SJCRH30 (cell line): ENCODE results near the gene ST3GAL3. TPM values are rescaled to one million over a fixed set of nuclear protein-coding genes. Genes with fewer than 3 reads are reported as not detected.
"Not testable (repeated sequence)": the region's sequence is repeated elsewhere in the genome, so short reads cannot be mapped to it uniquely, and the experiment has no call there.

Experiments used
- DNase-seq, 2 experiments: peaks; one replicate each; pipeline ENCODE4 v3.0.0-alpha.2; 2015 to 2020
- H3K27ac ChIP-seq: fragments of 250-450 bp; sonication (Bioruptor Pico); 2 replicates; pipeline ENCODE4 v1.5.1; 2020; ENCODE audit warnings: mild to moderate bottlenecking, moderate library complexity
- H3K27me3 ChIP-seq: fragments of 250-450 bp; sonication (Bioruptor Pico); 2 replicates; pipeline ENCODE4 v1.5.1; 2020; ENCODE audit warnings: mild to moderate bottlenecking, moderate library complexity
- H3K36me3 ChIP-seq: fragments of 250-450 bp; sonication (Bioruptor Pico); 2 replicates; pipeline ENCODE4 v1.5.1; 2020; ENCODE audit warnings: mild to moderate bottlenecking, moderate library complexity
- H3K4me1 ChIP-seq: fragments of 250-450 bp; sonication (Bioruptor Pico); 2 replicates; pipeline ENCODE4 v1.5.1; 2020; ENCODE audit warnings: mild to moderate bottlenecking, moderate library complexity
- H3K4me3 ChIP-seq: fragments of 250-450 bp; sonication (Bioruptor Pico); 2 replicates; pipeline ENCODE4 v1.5.1; 2020; ENCODE audit warnings: mild to moderate bottlenecking, moderate library complexity
- H3K9me3 ChIP-seq: fragments of 250-450 bp; sonication (Bioruptor Pico); replicated peaks from 2 replicates; pipeline ENCODE4 v1.5.1; 2020; ENCODE audit warnings: mild to moderate bottlenecking, moderate library complexity
- total RNA-seq: library from RNA; depleted of rRNA; stranded (reverse); fragments of >200 nt; shearing (Covaris generic); gene quantifications from 2 replicates; pipeline ENCODE4 v1.2.3, GENCODE V29; 2014

Gene ST3GAL3
- total RNA-seq, 1 experiment from 2014 or later = 10.5 TPM

GRCh38 chr1:43824795-43825194 is 117.5 kb downstream of the ST3GAL3 start:
- H3K27ac ChIP-seq = no peak overlapping the region

GRCh38 chr1:43828574-43828973 is 121.2 kb downstream of the ST3GAL3 start:
- Histone ChIP-seq H3K36me3 (0 out of 2 replicates have a peak, but pooled peaks cover 2% of the 10 kb centered on the region), H3K27me3 (no peaks in the 10 kb centered on the region), H3K27ac (no peak overlapping the region), H3K4me1 (no peaks in the 10 kb centered on the region; the same call in 1 of the 2 replicates), H3K9me3 (no peaks in the 10 kb centered on the region), H3K4me3 (no peak overlapping the region)
- DNase-seq = no peak

More at GRCh38 chr1:43824795-43825194, 117.5 kb downstream of the ST3GAL3 start:
- no peak for DNase-seq
- Histone ChIP-seq H3K9me3 (peaks cover 6% of the 10 kb centered on the region), H3K27me3 (no peaks in the 10 kb centered on the region), H3K4me1 (0 out of 2 replicates have a peak, but pooled peaks cover 3% of the 10 kb centered on the region), H3K4me3 (no peak overlapping the region), H3K36me3 (0 out of 2 replicates have a peak, but pooled peaks cover 6% of the 10 kb centered on the region)

DNA sequence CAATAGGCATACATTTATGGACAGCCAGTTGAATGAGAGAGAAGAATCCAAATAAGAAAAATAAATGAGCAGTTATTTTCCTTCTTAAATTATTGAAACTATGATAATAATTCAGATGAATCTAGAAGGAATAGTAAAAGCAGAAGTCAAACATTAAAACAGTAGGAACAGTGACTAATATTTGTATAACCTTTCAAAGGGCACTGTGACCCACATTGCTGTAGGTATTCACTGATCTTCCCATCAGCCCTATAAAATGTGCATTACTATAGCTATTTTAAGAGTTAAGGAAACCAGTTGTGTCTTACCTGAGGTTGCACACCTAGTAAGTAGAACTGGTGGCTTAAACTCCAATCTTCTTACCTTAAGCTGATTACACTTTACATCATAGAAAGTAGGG is 123.5 kb downstream of the ST3GAL3 start:
- H3K4me1 ChIP-seq = peaks cover 19% of the 10 kb centered on the region
- H3K9me3 ChIP-seq = no peaks in the 10 kb centered on the region
- no peak overlapping the region for H3K27ac ChIP-seq
- 0 out of 2 replicates have a peak, but pooled peaks cover 2% of the 10 kb centered on the region for H3K36me3 ChIP-seq
- no peaks in the 10 kb centered on the region for H3K27me3 ChIP-seq
- no peak overlapping the region for H3K4me3 ChIP-seq
- DNase-seq = no peak

DNA sequence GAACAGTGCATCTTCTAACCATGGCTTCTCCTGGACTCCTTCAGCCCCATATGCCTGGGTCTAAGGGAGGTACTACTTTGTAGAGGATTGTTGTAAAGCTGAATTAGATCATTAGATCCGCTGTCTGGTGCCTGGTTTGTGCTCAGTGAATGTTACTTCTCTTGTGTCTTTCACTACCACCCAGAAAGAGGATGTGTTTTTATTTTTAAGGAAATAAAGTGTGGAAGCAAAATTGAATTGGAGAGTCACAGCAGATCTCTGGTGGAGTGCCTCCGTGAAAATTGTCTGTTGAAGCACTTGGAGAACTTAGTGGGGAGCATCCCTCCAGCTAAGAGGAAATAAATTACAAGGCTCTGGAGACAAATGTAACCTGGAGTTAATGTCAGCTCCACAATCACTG is 124.5 kb downstream of the ST3GAL3 start:
- no peaks in the 10 kb centered on the region for H3K27me3 ChIP-seq
- DNase-seq = no peak
- H3K9me3 ChIP-seq = no peaks in the 10 kb centered on the region

DNA sequence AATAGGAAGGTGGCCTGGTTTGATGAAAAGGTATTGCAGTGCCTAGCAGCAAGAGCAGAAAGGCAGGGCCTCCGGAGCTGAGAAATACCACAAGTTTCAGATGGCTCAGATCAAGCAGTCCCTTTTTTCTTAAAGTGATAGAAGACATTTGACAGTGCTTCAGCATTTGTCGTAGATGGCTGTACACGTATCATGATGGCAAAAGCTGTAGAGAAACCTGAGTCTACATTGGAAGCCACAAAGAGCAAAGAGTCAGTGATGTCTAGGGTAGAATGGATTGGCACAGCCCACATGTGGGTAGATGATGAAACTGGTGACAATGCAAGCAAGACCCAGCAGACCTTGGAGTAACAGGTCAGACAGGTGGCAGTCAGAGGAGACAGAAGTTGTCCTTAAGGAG is 124.9 kb downstream of the ST3GAL3 start:
- Histone ChIP-seq H3K4me3 (no peak overlapping the region), H3K4me1 (peaks cover 32% of the 10 kb centered on the region), H3K36me3 (no peaks in the 10 kb centered on the region), H3K27ac (no peak overlapping the region), H3K27me3 (no peaks in the 10 kb centered on the region), H3K9me3 (no peaks in the 10 kb centered on the region)
- no peak for DNase-seq

More for the DNA sequence above, 124.5 kb downstream of the ST3GAL3 start:
- no peak overlapping the region for H3K27ac ChIP-seq
- H3K4me3 ChIP-seq = no peak overlapping the region
- H3K36me3 ChIP-seq = no peaks in the 10 kb centered on the region
- peaks cover 30% of the 10 kb centered on the region for H3K4me1 ChIP-seq

DNA sequence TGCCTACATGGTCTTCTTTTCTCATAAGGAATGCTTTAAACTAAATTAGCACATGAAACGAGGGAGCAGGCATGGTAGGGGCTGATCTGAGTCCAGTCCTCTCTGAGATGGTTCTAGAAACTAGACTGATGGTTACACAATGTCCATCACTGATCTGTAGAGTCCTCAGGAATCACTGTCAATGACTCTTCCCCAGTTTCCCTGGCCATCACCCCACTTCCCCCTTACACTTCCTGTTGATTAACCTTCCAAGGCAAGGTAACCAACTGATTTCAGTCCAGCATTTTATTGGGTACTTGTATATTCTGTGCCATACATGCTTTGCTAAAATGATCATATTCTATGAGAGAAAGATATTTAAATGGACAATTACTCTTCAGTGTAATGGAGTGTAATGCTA is 125.7 kb downstream of the ST3GAL3 start:
- Histone ChIP-seq H3K27me3 (no peaks in the 10 kb centered on the region), H3K27ac (no peak overlapping the region), H3K4me1 (peaks cover 32% of the 10 kb centered on the region), H3K4me3 (no peak overlapping the region), H3K9me3 (no peaks in the 10 kb centered on the region), H3K36me3 (no peaks in the 10 kb centered on the region)
- DNase-seq = no peak

DNA sequence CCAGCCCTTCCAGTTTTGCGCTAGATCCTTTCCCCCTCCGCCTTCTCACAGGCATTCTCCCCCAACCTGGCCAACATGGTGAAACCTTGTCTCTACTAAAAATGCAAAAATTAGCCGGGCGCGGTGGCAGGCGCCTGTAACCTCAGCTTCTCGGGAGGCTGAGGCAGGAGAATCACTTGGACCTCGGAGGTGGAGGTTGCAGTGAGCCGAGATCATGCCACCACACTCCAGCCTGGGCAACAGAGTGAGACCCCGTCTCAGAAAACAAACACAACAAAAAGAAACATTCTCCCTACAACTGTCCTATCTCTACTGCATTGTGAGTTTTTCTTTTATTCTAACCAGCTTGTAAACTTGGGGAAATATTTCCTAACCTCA is 126.6 kb downstream of the ST3GAL3 start:
- H3K27me3 ChIP-seq, H3K4me3 ChIP-seq, H3K9me3 ChIP-seq, H3K36me3 ChIP-seq, DNase-seq: not testable (repeated sequence)
- Histone ChIP-seq H3K4me1 (peaks cover 32% of the 10 kb centered on the region), H3K27ac (peak overlapping the region; percentile 95)

DNA sequence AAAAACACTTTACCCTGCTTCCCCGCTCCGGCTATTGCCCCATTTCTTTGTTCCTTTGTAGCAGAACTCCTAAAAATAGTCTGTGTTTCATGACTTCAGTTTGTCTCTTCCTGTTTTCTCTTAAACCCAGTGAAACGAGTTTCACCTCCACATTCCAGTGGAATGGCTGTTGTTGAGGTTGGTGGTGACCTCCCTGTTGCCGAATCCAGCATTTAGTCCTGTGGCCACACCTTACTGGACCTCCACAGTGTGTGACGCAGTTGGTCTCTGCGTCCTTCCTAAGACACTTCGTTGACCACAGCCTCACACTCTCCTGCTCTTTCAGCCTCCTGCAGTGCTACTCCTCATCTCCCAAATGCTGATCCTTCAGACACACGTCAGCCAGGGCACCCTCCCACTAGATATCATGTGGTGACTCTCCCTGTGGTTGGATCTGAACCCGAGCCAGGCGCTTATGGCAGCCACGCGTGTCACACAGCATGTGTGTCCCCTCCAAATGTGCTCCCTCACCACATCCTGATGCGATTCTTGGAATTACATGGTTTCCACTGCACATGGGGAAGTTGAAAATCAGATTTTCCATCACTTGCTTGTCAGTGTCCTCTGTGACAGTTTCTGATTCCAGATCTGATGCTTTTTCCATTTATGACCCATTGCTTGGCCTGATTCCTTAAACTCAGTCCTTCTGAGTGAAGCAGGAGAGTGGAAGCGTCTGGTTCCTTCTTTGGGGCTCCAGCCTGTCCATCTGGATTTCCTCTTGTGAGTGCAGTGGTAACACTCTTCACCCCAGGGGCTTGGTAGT is 127.1 kb downstream of the ST3GAL3 start:
- peak; percentile 83 to 86 for DNase-seq
- no peaks in the 10 kb centered on the region for H3K36me3 ChIP-seq
- H3K27ac ChIP-seq = peak overlapping the region; percentile 95
- H3K27me3 ChIP-seq = no peaks in the 10 kb centered on the region
- H3K4me1 ChIP-seq = peaks cover 32% of the 10 kb centered on the region
- no peak overlapping the region for H3K4me3 ChIP-seq
- no peaks in the 10 kb centered on the region for H3K9me3 ChIP-seq

DNA sequence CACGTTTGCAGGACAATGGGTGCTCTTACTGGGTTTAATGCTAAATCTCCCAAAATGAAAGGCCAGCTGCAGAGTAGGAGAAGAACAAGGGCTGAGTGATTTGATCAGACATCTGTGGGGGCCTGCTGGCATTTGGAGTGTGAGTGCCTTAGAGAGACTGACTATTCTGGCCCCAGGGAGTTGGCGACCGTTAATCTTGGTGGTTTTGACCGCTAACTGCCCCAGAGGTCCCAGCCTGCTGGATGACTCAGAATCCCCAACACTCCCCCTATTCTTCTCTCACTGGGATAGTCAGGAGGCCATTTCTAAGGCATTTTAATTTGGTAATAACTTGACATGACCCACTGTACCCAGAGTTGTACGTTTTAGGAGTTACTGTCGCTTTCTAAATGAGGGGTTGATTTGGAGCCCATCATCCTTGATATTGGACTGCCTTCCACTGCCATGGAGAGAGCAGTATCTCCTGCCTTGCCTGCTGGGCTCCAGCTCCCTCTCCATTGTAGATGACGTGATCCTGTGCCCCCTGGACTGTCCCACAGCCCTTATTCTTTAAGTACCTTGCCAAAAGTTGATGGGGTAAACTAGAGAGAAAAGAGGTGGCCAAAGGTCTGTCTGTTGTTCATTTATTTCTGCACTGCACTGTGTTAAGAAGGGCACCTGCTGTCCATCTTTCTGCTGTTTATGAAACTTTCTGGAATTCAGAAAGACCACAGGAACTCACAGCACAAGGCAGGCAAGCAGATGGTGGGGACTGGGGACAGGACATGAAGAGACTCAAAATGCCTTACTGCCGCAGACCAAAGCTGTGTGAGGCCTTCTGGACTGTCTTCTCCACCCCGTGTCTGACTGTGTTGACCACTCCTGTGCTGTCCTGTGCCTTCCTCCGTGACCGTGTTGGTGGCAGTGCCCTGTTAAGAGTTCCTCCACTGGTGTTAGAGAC is 128.0 kb downstream of the ST3GAL3 start:
- DNase-seq = peak; percentile 97 to 99
- no peaks in the 10 kb centered on the region for H3K27me3 ChIP-seq
- H3K27ac ChIP-seq = peak overlapping the region; percentile 95
- H3K36me3 ChIP-seq = no peaks in the 10 kb centered on the region
- H3K4me1 ChIP-seq = peaks cover 32% of the 10 kb centered on the region
- no peak overlapping the region for H3K4me3 ChIP-seq
- no peaks in the 10 kb centered on the region for H3K9me3 ChIP-seq

GRCh38 chr1:43836267-43836951 is 129.1 kb downstream of the ST3GAL3 start:
- Histone ChIP-seq H3K4me1 (peaks cover 32% of the 10 kb centered on the region), H3K36me3 (no peaks in the 10 kb centered on the region), H3K9me3 (no peaks in the 10 kb centered on the region), H3K27ac (peak overlapping the region; percentile 95), H3K27me3 (no peaks in the 10 kb centered on the region), H3K4me3 (no peak overlapping the region)
- DNase-seq = peak; percentile 96 to 98

DNA sequence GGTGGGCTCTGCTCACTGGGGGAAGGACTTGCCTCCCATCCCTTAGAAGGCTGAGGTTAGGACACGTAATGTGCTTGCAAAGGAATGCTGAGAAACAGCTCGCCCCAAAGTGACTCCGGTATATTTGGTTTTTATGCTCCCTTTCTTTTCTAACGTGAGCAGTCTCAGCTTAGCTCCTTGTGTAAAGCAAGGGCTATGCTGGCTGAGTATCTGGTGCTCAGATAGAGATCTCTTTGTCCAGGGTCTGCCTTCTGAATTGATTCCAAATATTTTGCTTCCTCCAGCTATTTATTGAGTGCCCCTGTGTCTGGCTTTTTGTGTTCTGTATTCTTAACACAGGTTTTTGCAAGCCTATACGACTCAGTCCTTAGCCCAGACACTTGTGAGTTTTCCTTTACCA is 131.7 kb downstream of the ST3GAL3 start:
- Histone ChIP-seq H3K36me3 (no peaks in the 10 kb centered on the region), H3K27me3 (no peaks in the 10 kb centered on the region), H3K9me3 (no peaks in the 10 kb centered on the region), H3K27ac (no peak overlapping the region), H3K4me1 (peaks cover 28% of the 10 kb centered on the region), H3K4me3 (no peak overlapping the region)
- no peak for DNase-seq

DNA sequence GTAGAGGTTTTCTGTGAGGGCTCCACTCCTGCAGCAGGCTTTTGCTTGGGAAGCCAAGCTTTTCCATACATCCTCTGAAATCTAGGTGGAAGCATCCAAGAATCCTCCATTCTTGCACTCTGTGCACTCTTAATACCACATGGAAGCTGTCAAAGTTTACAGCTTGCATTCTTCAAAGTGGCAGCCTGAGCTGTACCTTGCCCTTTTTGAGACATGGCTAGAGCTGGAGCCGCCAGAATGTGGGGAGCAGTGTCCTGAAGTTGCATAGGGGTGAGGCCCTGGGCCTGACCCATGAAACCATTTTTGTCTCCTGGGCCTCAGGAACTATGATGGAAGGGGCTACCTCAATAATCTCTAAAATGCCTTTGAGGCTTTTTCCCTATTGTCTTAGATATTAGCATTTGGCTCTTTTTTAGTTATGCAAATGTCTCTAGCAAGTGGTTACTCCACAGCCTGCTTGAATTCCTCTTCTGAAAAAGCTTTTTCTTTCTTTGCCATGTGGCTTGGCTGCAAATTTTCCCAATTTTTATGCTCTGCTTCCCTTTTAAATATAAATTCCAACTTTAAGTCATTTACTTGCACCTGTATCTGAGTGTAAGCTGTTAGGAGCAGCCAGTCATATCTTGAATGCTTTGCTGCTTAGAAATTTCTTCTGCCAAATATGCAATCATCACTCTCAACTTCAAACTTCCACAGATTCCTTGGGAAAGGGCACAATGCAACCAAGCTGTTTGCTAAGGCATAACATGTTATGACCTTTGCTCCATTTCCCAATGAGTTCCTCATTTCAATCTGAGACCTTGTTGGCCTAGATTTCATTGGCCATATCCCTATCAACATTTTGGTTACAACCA is 134.2 kb downstream of the ST3GAL3 start:
- Histone ChIP-seq H3K9me3 (no peaks in the 10 kb centered on the region), H3K27ac (no peak overlapping the region), H3K36me3 (no peaks in the 10 kb centered on the region), H3K4me3 (no peak overlapping the region), H3K27me3 (no peaks in the 10 kb centered on the region), H3K4me1 (peaks cover 5% of the 10 kb centered on the region)
- no peak for DNase-seq

DNA sequence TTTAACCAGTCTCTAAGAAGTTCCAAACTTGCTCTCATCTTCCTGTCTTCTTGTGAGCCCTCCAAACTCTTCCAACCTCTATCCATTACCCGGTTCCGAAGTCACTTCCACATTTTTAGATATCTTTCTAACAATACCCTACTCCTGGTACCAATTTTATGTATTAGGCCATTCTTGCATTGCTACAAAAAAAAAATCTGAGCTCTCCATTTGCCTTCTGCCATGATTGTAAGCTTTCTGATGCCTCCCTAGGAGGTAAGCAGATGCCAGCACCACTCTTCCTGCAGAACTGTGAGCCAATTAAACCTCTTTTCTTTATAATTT is 134.8 kb downstream of the ST3GAL3 start:
- no peak overlapping the region for H3K27ac ChIP-seq
- no peaks in the 10 kb centered on the region for H3K27me3 ChIP-seq
- no peaks in the 10 kb centered on the region for H3K9me3 ChIP-seq
- H3K4me1 ChIP-seq = no peaks in the 10 kb centered on the region; the same call in 1 of the 2 replicates
- no peaks in the 10 kb centered on the region for H3K36me3 ChIP-seq
- no peak for DNase-seq
- no peak overlapping the region for H3K4me3 ChIP-seq

- Histone ChIP-seq H3K36me3 (no peaks in the 10 kb centered on the region), H3K27me3 (no peaks in the 10 kb centered on the region), H3K4me1 (no peaks in the 10 kb centered on the region)
These were observed 136.3 kb downstream of the ST3GAL3 start for GRCh38 chr1:43843684-43844083.

More at GRCh38 chr1:43843684-43844083, 136.3 kb downstream of the ST3GAL3 start:
- Histone ChIP-seq H3K4me3 (no peak overlapping the region), H3K27ac (no peak overlapping the region), H3K9me3 (no peaks in the 10 kb centered on the region)
- no peak for DNase-seq
